Smooth muscle cell of bladder (primary cell): ENCODE data around the gene CD48. TPM values are rescaled to one million over a fixed set of nuclear protein-coding genes. Genes with fewer than 3 reads are reported as not detected.

ENCODE experiments used
- total RNA-seq: library from RNA; depleted of rRNA; stranded (reverse); fragments of >200 nt; gene quantifications from 2 replicates; pipeline ENCODE4 v1.2.3, GENCODE V29; 2014

CD48 gene
- not detected in 2 replicates for total RNA-seq

DNA sequence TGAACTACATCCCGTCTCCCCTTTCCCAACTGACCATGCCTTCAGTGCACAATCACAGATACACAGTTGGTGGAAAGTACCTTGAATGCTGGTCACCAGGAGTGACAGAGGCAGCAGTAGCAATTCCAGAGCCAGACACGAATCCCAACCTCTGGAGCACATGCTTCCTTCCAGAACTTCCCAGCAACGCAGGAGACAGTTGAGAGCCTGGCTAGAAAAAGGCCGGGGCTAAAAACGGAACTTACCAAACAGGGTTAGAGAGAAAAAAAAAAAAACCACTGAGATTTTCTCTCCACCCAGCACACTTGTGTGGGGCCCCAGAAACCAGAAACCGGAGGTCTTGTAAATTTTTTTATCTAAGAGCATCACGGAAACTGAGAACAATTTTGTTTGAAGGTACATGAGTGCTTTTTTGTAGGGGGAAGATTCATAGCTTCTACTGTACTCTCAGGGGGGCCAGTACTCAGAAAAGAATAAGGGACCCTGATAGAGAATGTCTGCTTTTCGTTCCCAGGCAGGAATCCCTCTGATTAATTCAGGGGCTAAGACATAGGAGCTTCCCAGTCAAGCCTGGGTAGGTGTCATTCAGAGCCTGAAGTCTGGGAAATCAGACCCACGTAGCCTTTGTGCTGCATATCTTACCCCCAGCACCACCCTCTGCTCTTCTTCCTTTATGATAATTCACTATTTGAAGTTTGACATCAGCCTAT is at the start of gene CD48:
Gene CD48 (minus strand): TSS at position 221 of the 710 bp plus-strand sequence. CDS start 59 bp downstream, at position 162.

DNA sequence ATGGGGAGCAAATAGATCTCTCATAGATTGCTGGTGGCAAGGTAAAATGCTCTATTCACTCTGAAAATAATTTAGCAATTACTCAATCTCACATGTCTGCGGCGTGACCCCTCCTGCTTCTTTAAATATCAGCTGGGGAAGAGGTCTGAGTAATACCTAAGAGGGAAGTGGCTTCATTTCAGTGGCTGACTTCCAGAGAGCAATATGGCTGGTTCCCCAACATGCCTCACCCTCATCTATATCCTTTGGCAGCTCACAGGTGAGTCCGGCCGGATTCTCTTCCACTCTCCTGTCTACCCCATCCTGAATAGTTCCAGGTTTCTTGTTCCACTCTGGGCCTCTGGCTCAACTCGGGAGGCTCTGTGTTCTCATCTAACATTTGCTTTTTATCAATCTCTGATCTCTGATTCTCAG is 27.5 kb upstream of the CD48 start, which contains the start of gene SLAMF7:
Gene SLAMF7 (plus strand): TSS at position 150 of the 414 bp plus-strand sequence. CDS start 55 bp downstream, at position 205.

DNA sequence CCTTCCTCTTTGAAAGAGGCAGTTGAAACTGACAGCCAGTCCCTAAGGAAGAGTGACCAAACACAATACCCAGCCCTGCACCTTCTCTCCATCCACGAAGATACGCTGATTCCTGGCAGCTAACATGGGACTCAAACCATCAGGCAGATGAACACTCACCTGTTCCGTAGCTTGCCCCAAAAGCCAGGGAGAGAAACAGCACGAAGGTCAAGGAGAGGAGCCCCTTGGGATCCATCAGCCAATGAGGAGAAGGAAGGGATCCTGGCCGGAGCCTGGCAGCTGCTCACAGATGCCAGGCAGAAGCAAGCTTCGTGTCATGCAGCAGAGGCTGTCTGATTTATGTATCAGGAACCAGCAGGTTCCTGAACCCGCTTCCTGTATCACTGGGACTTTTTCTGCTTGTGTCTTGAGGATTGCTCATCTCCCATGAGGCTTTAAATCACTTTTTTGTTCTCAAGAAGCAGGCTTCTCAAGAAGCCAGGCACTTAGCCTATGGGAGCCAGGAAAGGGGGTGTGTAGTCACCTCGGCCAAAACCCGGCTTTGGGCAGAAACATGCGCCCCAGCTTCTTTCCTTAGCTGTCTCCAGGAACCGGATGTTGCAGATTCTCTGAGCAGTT is 64.8 kb downstream of the CD48 start, which contains the start of gene SLAMF1:
Gene SLAMF1 (minus strand): TSS at position 334 of the 618 bp plus-strand sequence. CDS start 99 bp downstream, at position 235.

Other genes with a start within 250 kb of the CD48 start
- not detected in 2 replicates for gene SLAMF6, start 188.6 kb downstream of the CD48 start, total RNA-seq
- not detected in 2 replicates for gene CD84, start 132.3 kb downstream of the CD48 start, total RNA-seq
- not detected in 2 replicates for gene SLAMF1, start 64.8 kb downstream of the CD48 start, total RNA-seq
- not detected in 2 replicates for gene SLAMF7, start 27.4 kb upstream of the CD48 start, total RNA-seq
- gene LY9, start 84.4 kb upstream of the CD48 start, total RNA-seq: not detected in 2 replicates
- 0.09 TPM in 1 of 2 replicates, not detected in the other for gene CD244, start 151.1 kb upstream of the CD48 start, total RNA-seq
- gene ITLN1, start 173.4 kb upstream of the CD48 start, total RNA-seq: not detected in 2 replicates
- not detected in 2 replicates for gene ITLN2, start 243.0 kb upstream of the CD48 start, total RNA-seq